GM12872 (cell line): ENCODE results near the gene ABI3.
A peak's percentile ranks its signal among the peaks of the same experiment; 100 is the strongest.

ENCODE experiments used
- CTCF ChIP-seq: IDR thresholded peaks from 3 replicates; pipeline ENCODE4 v1.5.1; 2011; ENCODE audit warnings: low read depth, mild to moderate bottlenecking, low read length, moderate library complexity; ENCODE audit not compliant: insufficient read depth

ABI3 gene

GRCh38 chr17:49210158-49211029 is at the start of gene ABI3, which contains the start of gene GNGT2:
ABI3 (plus strand) TSS chr17:49210707; CDS start chr17:49210725, 18 bp downstream.
GNGT2 (minus strand) TSS chr17:49210574; CDS start chr17:49207422, 3,152 bp downstream.
- no peak for TF ChIP-seq CTCF

- no peak for TF ChIP-seq CTCF
These were observed 47.6 kb upstream of the ABI3 start for GRCh38 chr17:49162866-49163265.

- TF ChIP-seq CTCF: no peak
These were observed 45.4 kb upstream of the ABI3 start for GRCh38 chr17:49165143-49165542.

- no peak for TF ChIP-seq CTCF
These were observed 41.8 kb upstream of the ABI3 start for GRCh38 chr17:49168706-49169105.

- no peak for TF ChIP-seq CTCF
These were observed 40.3 kb upstream of the ABI3 start for GRCh38 chr17:49170216-49170615.

- TF ChIP-seq CTCF: peak; percentile 88
These were observed 30.2 kb upstream of the ABI3 start for GRCh38 chr17:49180303-49180702.

GRCh38 chr17:49180998-49181635 is 29.4 kb upstream of the ABI3 start:
- no peak for TF ChIP-seq CTCF
